ENCODE data around the gene PDSS2.

PDSS2 gene

GRCh38 chr6:107244082-107244741 lies 215.2 kb downstream of the PDSS2 start:
- H3K4me3 ChIP-seq (ENCODE audit: low read depth, low read length) = no peak overlapping the region
- TF ChIP-seq CTCF (IDR thresholded peaks at IDR 0.05; ENCODE audit: control insufficient read depth, extremely low read depth, insufficient read depth) = no peak
- no peak for DNase-seq (ENCODE audit: low read depth)

GRCh38 chr6:107243471-107243870 lies 215.9 kb downstream of the PDSS2 start:
- no peak for TF ChIP-seq CTCF (IDR thresholded peaks at IDR 0.05; ENCODE audit: control insufficient read depth, extremely low read depth, insufficient read depth)
- DNase-seq (ENCODE audit: low read depth) = no peak
- no peak overlapping the region for H3K4me3 ChIP-seq (ENCODE audit: low read depth, low read length)

- no peak for TF ChIP-seq CTCF (IDR thresholded peaks at IDR 0.05; ENCODE audit: control insufficient read depth, extremely low read depth, insufficient read depth)
- no peak for DNase-seq (ENCODE audit: low read depth)
- no peak overlapping the region for H3K4me3 ChIP-seq (ENCODE audit: low read depth, low read length)
Measured at GRCh38 chr6:107237992-107238660, 221.2 kb downstream of the PDSS2 start.

- no peak for TF ChIP-seq CTCF (IDR thresholded peaks at IDR 0.05; ENCODE audit: control insufficient read depth, extremely low read depth, insufficient read depth)
- no peak for DNase-seq (ENCODE audit: low read depth)
- H3K4me3 ChIP-seq (ENCODE audit: low read depth, low read length) = no peak overlapping the region
Measured at GRCh38 chr6:107235511-107235910, 223.9 kb downstream of the PDSS2 start.

GRCh38 chr6:107235007-107235406 lies 224.4 kb downstream of the PDSS2 start:
- no peak for TF ChIP-seq CTCF (IDR thresholded peaks at IDR 0.05; ENCODE audit: control insufficient read depth, extremely low read depth, insufficient read depth)
- no peak for DNase-seq (ENCODE audit: low read depth)
- H3K4me3 ChIP-seq (ENCODE audit: low read depth, low read length) = no peak overlapping the region

GRCh38 chr6:107231243-107231642 lies 228.1 kb downstream of the PDSS2 start:
- DNase-seq (ENCODE audit: low read depth) = peak; percentile 82
- no peak overlapping the region for H3K4me3 ChIP-seq (ENCODE audit: low read depth, low read length)
- no peak for TF ChIP-seq CTCF (IDR thresholded peaks at IDR 0.05; ENCODE audit: control insufficient read depth, extremely low read depth, insufficient read depth)

- DNase-seq (ENCODE audit: low read depth) = no peak
- no peak for TF ChIP-seq CTCF (IDR thresholded peaks at IDR 0.05; ENCODE audit: control insufficient read depth, extremely low read depth, insufficient read depth)
- H3K4me3 ChIP-seq (ENCODE audit: low read depth, low read length) = no peak overlapping the region
Measured at GRCh38 chr6:107230448-107230847, 228.9 kb downstream of the PDSS2 start.
